ENCODE data around the gene SLC16A4.

- TF ChIP-seq CTCF (IDR thresholded peaks at IDR 0.05) (no peak), POLR2A (IDR thresholded peaks at IDR 0.05) (no peak)
Observed at GRCh38 chr1:110383251-110383990, 7.4 kb downstream of the SLC16A4 start.
